ENCODE measurements around the gene PHACTR1. TPM values are rescaled to one million over a fixed set of nuclear protein-coding genes. Genes with fewer than 3 reads are reported as not detected.

The PHACTR1 gene
- total and polyA plus RNA-seq, 12 donors: 0.77 to 16.0 (median 3.5) TPM

GRCh38 chr6:13004601-13005000 lies 288.0 kb downstream of the PHACTR1 start:
- H3K27ac ChIP-seq: no peak overlapping the region
- intact Hi-C loops (cut with DNase I): no loop called here
- no peak for TF ChIP-seq CTCF (IDR thresholded peaks at IDR 0.05)
- no peak for TF ChIP-seq POLR2A (IDR thresholded peaks at IDR 0.05)
- H3K4me1 ChIP-seq (replicated peaks in 1 of 2): no peaks in the 10 kb centered on the region
- no peaks in the 10 kb centered on the region for H3K36me3 ChIP-seq (replicated peaks in 1 of 2)
- H3K9me3 ChIP-seq (replicated peaks in 1 of 3): no peaks in the 10 kb centered on the region
- WGBS, 4 donors: 52 to 81% (median 66%) methylated on average over 2 of the region's 2 CpGs
- H3K27me3 ChIP-seq: no peaks in the 10 kb centered on the region
- no peak overlapping the region for H3K4me3 ChIP-seq
- no peak for DNase-seq

GRCh38 chr6:13005994-13006393 lies 289.4 kb downstream of the PHACTR1 start:
- Histone ChIP-seq H3K9me3 (replicated peaks in 1 of 3) (no peaks in the 10 kb centered on the region), H3K4me3 (no peak overlapping the region), H3K27me3 (no peaks in the 10 kb centered on the region), H3K36me3 (replicated peaks in 1 of 2) (no peaks in the 10 kb centered on the region), H3K4me1 (replicated peaks in 1 of 2) (no peaks in the 10 kb centered on the region), H3K27ac (no peak overlapping the region)
- no peak for DNase-seq
- TF ChIP-seq CTCF (IDR thresholded peaks at IDR 0.05) (no peak), POLR2A (IDR thresholded peaks at IDR 0.05) (no peak)
- WGBS, 4 donors: 80 to 88% (median 83%) methylated on average over 5 of the region's 5 CpGs
- intact Hi-C loops (cut with DNase I): no loop called here

DNA sequence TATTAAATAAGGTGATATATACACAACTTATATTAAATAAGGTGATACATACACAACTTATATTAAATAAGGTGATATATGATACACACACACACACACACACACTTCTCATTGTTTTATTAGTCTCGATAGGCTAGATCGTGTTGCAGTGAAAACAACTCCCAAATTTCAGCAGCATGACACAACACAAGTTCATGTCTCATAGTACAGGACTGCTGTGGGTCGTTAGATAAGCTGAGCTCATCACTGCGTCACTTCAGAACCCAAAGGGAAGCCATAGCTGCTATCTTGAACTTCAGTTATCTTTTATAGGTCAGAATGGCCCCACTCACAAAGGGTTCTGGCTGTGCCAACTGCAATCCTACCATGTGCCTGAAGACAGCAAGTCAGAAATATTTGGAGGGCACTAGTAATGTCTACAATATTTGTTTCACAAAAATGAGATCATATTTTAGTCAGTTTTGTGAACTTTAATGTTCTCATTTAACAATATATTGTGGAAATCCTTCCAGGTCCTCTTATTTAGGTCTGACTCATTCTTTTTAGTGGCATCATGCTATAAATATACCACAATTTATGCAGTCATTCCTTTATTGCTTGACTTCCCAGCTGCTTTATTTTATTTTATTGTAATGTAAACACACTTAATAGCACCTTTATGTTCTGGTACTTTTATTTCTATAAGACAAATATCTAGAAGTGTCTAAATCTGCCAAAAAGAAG lies 290.2 kb downstream of the PHACTR1 start:
- H3K36me3 ChIP-seq (replicated peaks in 1 of 2): no peaks in the 10 kb centered on the region
- no peaks in the 10 kb centered on the region for H3K27me3 ChIP-seq
- no peak for DNase-seq
- no peak overlapping the region for H3K4me3 ChIP-seq
- TF ChIP-seq POLR2A (IDR thresholded peaks at IDR 0.05): no peak
- TF ChIP-seq CTCF (IDR thresholded peaks at IDR 0.05): no peak
- intact Hi-C loops (cut with DNase I): no loop called here
- no peak overlapping the region for H3K27ac ChIP-seq
- H3K9me3 ChIP-seq (replicated peaks in 1 of 3): no peaks in the 10 kb centered on the region
- 79 to 90% (median 86%) methylated on average over 4 of the region's 4 CpGs for WGBS, 4 donors
- H3K4me1 ChIP-seq (replicated peaks in 1 of 2): no peaks in the 10 kb centered on the region

- no peaks in the 10 kb centered on the region for H3K36me3 ChIP-seq (replicated peaks in 1 of 2)
- DNase-seq: no peak
- H3K27ac ChIP-seq: no peak overlapping the region
- intact Hi-C loops (cut with DNase I): no loop called here
- H3K9me3 ChIP-seq (replicated peaks in 1 of 3): no peaks in the 10 kb centered on the region
- TF ChIP-seq POLR2A (IDR thresholded peaks at IDR 0.05) (no peak), CTCF (IDR thresholded peaks at IDR 0.05) (no peak)
- H3K27me3 ChIP-seq: peaks cover 4% of the 10 kb centered on the region
- H3K4me1 ChIP-seq (replicated peaks in 1 of 2): peaks cover 0 to 2% of the 10 kb centered on the region in 2 donors
- no peak overlapping the region for H3K4me3 ChIP-seq
- 75 to 100% (median 85%) methylated on average over 1 of the region's 1 CpG for WGBS, 4 donors
Measured at GRCh38 chr6:13007744-13008143, 291.2 kb downstream of the PHACTR1 start.
